HG02623 (cell line): ENCODE data around the gene IQCK.
"Not testable (repeated sequence)": the region's sequence is repeated elsewhere in the genome, so short reads cannot be mapped to it uniquely, and the experiment has no call there.

Experiments used
- ATAC-seq: cut with Tn5 transposase; IDR thresholded peaks from one replicate; pipeline ENCODE4 v1.9.1; 2021; ENCODE audit warnings: moderate library complexity; ENCODE audit not compliant: unreplicated experiment

IQCK gene, protein sequence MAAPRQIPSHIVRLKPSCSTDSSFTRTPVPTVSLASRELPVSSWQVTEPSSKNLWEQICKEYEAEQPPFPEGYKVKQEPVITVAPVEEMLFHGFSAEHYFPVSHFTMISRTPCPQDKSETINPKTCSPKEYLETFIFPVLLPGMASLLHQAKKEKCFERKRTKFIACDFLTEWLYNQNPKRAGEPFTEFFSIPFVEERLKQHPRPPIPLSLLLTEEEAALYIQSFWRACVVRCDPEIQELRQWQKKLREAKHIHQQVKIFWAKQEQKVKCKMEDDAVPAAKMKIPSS

DNA sequence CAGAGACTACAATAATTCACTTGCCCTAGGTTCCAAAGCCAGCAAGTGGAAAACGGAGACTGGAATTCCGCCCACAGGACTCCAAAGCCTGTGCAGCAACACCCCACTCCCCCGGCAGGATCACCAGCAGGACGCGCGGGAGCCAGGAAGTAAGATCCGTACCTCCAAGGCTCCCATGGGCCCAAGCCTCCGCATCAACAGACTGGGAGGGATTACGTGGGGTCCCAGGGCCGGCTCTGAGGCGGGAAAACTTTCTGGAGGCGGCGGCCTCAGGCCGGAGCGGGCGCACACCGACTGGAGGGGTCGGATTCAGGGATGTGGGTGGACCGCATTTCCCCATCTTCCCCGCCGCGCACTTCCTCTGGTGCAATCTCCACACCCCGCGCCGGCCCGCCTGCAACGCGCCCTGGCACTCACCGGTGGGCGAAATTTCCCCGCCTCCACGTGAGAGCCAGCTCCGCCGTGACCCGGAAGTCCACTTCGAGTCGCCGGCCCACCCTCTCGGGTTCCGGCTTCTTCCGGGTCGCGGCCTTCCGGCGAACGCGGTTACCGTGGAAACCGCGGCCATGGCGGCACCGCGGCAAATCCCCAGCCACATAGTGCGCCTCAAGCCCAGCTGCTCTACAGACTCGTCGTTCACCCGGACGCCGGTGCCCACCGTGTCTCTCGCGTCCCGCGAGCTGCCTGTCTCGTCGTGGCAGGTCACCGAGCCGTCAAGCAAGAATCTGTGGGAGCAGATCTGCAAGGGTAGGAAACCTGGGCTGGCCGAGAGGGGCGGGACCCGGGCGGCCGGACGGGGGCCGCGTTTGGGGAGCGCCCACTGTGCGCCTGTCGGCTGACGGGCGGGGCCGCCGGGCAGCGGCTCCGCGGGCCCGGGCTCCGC, at the start of gene IQCK, which contains the start of gene KNOP1:
Gene IQCK (plus strand): TSS at position 531 of the 883 bp plus-strand sequence. CDS start 36 bp downstream, at position 567.
Gene KNOP1 (minus strand): TSS at position 487 of the 883 bp plus-strand sequence. CDS start 3,192 bp downstream, outside the sequence.
- ATAC-seq, result peak; percentile 94

DNA sequence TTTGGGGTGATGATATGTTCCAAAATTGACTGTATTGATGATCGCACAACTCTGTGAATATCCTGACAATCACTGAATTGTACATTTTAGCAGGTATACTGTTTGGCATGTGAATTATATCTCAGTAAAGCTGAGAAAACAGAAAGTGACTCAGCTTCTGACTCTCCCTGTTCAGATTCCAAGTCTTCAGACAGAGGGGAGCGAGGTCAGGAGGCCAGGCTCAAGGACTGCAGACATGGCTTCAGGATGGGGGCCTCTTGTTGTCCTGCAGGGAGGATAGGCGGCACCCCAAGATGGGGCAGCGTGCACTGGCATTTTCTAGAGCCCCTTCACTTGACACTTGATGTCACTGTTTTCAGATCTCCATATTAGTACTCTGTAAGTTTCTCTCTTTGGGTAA, 45.7 kb upstream of the IQCK start:
- ATAC-seq, result no peak

DNA sequence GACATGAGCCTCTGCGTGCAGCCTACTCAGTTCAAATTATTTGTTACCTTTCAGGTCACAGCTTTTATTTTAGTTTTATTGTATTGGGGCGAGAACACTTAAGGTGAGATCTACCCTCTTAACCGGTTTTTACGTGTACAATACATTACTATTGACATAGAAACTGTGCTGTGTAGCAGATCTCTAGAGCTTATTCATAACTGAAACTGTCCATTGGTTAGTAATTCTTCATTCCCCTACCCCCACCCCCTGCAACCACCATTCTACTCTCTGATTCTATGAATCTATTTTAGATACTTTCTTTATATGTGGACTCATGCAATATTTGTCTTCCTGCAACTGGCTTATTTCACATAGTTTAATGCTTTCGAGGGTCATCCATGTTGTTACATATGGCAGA, 43.6 kb upstream of the IQCK start:
- no peak for ATAC-seq

DNA sequence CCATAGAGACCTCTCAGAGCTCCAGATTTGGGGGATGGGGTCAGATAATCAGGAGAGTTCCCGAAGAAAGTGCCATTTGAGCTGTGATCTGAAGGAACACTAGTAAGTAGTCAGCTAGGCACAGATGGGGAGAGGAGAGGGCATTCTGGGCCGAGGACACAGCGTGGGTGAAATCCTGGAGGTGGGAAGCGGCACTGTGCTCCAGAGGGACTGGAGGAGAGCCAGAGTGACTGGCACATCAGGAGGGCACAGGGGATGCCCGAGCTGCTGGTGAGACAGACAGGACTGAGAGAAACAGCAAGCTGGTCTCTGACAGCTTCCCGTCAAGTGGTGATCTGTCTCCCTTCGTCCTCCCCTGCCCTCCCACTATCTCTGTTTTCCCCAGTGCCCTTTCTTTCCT, 40.7 kb upstream of the IQCK start:
- no peak for ATAC-seq

DNA sequence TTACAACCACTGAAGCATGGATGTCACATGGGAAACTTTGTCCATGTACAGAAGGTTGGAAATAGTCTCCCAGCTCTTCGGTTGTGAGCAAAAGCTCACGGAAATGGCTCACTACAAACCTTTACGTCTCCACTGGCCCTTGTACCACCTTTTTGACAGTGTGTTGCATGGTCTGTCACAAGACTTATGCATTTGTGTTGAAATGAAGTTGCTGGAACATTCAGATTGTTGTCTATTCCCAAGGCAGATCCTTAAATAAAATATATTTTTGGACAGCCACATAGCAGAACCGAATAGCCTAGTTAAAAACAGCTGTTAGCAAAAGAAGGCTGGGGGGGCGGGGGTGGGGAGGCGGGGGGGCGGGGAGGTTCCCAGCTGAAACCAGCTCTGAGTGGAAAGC, 39.3 kb upstream of the IQCK start:
- no peak for ATAC-seq

DNA sequence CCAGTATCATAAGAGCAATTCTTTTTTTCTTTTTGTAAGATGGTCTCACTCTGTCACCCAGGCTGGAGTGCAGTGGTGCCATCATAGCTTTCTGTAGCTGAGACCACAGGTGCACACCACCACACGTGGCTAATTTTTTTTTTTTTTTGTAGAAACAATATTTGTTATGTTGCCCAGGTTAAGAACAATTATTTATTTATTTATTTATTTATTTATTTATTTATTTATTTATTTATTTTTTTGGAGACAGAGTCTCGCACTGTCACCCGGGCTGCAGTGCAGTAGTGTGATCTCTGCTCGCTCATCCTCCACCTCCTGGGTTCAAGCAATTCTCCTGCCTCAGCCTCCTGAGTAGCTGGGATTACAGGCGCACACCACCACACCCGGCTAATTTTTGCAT, 38.8 kb upstream of the IQCK start:
- ATAC-seq, result not testable (repeated sequence)

DNA sequence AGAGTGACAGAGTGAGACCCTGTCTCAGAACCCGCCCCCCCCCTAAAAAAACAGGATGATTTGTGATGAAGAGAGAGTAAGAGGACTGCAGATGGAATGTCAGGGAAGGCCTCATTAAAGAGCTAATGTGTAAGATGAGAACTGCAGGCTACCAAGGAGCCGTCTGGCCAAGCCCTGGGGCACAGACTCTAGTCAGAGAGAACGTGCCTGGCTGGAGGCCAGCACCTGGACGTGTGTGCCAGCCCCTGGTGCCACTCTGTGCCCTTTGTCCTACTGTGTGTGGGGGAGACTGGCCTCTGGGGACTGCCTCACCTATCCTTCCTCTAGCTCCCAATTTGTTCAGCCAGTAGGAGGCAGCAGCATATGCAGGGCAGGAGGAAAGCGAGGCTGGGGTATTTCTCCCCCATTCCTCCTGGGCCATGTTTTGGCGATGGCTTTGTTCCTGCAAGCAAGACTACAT, 37.2 kb upstream of the IQCK start:
- no peak for ATAC-seq

DNA sequence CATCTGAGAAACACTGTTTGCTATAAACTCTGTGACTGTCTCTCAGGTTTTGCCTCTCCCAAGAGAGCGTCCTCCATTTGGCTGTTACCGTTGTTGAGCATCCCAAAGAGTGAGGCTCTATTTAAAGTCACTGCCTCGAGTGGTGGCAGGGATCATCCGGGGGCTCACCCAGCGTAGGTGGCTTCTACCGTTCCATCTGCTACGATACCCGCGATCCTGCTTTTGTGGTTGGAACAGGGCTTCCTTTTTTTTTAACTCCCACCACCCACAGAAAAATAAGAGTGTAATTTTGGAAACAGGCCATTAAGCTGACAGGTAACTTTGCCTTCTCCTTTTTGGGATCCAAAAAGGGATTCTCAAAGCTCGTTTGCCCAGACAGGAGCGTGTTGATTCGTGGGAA, 36.4 kb upstream of the IQCK start:
- no peak for ATAC-seq

DNA sequence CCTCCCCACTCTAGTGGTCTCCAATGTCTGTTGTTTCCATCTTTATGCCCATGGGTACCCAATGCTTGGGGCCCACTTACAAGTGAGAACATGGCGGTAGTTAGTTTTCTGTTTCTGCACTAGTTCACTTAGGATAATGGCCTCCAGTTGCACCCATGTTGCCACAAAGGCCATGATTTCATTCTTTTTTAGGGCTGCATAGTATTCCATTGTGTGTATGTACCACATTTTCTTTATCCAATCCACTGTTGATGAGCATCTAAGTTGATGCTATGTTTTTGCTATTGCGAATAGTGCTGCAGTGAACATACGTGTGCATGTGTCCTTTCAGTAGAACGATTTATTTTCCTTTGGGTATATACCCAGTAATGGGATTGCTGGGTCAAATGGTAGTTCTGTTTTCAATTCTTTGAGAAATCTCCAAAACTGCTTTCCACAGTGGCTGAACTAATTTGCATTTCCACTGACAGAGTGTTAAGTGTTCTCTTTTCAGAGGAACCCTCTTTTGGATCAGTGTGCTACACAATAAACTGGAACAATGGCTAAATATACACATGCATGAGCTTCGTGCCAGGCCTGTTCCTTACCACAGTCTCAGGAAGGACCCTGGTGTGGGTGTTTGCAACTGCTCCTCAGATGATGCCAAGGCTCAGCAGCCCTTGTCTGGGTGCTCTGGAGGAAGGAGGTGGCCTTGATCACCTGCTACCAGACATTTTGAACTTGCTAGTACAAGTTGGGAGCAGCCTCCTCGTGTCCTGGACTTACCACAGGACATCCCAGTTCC, 34.4 kb upstream of the IQCK start:
- ATAC-seq, result no peak

DNA sequence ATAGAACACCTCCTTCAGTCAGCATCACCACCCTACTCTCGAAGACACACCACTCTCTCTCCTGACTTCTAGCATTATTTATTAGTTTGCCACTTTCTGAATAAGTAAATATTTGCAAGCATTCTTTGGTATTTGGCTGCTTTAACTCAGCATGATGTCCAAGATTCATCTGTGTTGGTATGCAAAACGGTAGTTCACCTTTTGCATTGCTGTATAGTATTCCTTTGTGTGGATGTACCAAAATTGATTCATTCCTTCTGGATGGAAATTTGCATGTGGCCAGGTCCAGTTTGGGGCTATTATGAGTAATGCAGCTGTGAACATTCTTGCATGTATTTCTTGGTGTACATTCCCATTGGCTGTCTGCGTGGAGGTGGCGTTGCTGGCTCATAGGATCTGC, 32.9 kb upstream of the IQCK start:
- ATAC-seq, result no peak

DNA sequence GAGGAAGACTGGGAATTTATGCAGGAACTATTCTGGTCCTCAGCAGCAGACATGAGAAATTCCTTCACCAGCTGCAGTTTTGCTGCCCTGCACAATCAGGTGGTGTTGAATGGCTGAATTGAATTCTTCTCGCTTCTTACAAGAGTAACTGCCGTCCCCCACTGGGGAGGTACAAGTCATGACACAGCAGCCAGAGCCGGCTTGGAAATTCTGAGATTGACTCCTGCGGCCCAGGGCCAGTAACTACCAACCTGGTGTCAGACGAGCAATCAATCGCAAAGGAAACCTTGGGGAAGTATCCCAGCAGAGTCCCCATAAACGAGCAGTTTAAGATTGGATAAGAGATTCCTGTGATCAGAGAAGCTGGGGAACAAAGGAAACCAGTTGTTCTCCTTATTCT, 30.8 kb upstream of the IQCK start:
- ATAC-seq, result no peak

DNA sequence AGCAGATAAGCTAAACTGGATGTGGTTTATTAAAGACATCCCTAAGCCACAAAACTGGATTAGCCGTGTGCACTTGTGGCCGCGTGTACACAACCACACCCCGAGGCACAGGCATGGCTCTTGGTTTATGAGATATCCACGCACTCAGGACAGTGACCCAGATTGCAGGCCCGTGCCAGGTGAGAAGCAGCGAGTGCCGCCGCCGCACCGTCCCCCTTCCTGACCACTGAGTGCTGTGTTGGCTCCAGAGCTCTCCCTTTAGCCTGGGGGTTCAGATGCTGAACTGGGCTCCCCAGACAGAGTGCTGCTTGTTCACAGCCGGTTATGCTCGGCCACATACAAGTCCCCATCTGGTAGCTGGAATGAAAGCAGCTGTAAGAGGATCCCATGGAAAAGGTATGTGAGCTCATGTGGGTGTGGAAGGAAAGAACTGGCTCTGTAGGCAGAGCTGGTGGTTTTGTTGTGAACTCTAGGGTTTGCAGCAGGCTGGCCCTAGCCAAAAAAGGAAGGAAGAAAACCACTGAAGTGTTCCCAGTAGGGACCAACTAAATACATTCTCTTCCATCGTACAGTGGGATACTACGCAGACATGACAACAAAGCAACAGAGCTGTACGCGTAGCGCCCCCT, 29.6 kb upstream of the IQCK start:
- no peak for ATAC-seq

DNA sequence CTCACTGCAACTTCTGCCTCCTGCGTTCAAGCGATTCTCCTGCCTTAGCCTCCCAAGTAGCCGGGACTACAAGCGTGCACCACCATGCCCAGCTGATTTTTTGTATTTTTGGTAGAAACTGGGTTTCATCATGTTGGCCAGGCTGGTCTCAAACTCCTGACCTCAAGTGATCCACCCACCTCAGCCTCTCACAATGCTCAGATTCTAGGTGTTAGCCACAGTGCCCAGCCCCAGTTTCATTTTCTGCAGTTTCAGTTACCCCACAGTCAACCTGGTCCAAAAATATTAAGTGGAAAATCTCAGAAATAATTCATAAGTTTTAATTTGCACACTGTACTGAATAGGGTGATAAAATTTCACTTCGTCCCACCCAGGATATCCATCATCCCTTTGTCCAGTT, 28.7 kb upstream of the IQCK start:
- no peak for ATAC-seq

DNA sequence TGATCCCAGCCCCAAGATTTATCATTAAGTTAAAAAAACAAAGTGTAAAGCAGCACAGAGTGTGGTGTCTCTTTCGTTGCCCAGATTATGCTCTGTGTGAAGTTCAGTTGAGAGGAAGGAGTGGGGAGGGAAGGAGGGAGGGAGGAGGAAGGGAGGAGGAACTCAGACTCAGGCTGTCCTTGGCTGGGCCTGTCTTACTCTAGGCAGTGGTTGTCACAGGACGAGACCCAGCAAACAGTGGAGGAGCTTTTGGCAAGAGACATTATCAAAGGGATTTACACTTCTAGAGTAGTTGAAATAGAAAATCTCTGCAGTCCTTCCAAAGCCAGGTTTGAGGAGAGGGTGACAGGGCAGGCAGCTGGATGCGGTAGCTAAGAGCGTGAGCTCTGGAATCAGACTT, 27.9 kb upstream of the IQCK start:
- no peak for ATAC-seq

DNA sequence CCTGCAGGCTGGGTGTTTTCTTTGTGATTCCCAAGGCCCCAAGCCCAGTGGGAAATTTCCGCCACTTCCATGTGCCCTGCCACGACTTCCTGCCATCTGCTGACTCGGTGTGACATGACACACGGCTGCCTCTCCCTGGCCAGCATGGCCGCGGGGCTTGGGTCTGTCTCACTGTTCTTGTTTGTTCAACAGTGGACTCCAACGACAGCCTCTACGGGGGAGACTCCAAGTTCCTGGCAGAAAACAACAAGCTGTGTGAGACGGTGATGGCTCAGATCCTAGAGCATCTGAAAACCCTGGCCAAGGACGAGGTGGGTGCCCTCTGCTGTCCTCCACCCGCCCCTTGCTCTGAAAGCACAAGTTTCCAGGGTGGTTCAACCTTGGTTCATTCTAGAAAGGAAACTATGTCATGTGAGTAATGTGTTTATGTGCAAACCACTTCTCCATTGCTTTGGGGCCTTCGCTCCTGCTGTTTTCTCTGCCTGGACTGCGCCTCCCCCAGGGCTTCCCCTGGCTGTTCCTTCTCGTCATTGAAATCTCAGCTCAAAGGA, 26.8 kb upstream of the IQCK start:
- ATAC-seq, result no peak

DNA sequence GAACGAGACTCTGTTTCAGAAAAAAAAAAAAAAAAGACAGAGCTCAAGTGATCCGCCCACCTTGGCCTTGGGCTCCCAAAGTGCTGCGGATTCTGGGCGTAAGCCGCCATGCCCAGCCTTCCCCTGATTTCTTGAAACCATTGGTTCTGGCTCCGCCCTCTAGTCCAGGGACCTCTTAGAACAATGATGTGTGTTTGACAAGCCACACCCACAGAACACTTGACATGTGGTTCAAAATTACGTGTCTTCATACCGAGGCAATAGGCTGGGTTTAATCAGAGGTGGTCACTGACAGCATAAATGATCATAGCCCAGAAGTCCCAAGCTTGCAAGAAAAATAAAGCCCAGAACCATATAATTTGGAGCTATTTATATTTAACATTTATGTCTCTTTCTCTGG, 23.1 kb upstream of the IQCK start:
- ATAC-seq, result no peak

DNA sequence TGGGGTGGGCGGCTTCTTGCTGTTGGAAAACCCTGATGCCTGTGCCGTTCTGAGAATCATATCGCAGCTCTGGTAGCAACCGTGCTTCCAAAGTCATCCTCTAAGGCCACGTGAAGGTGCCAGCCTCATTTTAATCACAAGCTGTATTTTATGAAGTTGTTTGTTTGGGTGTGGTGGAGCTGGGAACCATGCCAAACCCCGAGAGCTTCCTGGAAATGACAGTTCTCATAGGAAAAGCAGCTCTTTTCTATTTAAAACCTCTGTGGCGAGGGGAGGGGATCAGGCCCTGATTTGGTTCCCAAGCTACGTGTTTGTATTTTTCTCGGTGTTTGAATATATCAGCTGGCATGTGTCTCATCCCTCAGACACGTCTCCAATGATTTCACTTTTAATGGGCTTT, 21.7 kb upstream of the IQCK start:
- ATAC-seq, result no peak

DNA sequence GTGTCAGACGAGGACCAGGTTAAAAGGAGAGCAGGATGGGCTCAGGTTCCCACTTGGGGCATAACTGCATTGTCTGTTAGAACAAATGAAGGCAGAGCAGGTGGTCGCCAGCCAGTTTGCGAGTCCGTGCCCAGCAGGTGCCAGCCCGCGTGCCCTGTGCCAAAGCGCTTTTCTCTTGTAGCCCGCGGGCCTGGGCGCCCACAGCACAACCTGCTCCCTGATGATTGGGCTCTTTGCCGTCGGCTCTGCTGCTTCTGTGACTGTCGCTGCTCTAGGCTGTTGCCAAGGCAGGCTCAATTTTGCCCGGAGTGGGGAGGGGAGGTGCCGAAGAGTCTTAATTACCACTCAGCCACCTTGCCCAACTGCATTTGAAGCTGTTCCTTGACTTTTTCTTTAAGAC, 21.1 kb upstream of the IQCK start:
- no peak for ATAC-seq

DNA sequence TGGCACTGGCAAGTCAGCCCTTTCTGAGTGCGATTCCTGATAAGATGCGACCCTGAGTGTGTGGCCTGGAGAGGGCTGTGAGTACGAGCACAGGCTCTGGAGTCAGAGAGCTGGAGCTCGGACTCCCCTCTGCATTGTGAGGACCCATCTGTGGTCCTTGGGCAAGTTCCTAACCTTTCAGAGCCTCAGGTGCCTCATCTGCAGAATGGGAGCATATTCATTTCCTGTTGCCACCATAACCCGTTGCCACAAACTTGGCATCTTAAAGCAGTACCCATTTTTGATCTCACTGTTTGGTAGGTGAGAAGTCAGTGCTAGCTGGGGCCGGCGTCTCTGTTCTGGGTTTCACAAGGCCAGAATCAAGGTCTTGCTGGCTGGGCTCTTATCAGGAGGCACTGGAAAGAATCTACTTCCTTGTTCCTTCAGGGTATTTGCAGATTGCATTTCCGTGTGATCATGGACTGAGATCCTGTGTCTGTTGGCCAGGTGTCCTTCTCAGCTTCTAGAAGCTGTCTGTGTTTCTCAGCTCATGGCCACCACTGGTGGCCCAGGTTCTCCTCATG, 20.2 kb upstream of the IQCK start:
- ATAC-seq, result no peak
